ENCODE results near the gene NCOA1.

NCOA1 gene

GRCh38 chr2:24818721-24819167 lies 327.7 kb downstream of the NCOA1 start:
- H3K79me2 ChIP-seq (ENCODE audit: control insufficient read depth, low read length), result peaks cover 11% of the 10 kb centered on the region
- no peak overlapping the region for H3K4me2 ChIP-seq (ENCODE audit: low read length)
- H3K27ac ChIP-seq (ENCODE audit: low read depth, low read length), result no peak overlapping the region
- no peak overlapping the region for H3K4me3 ChIP-seq (ENCODE audit: low read length)
- no peaks in the 10 kb centered on the region for H3K9me2 ChIP-seq (replicated peaks; ENCODE audit: control insufficient read depth, low read length)
- H3K9me3 ChIP-seq (ENCODE audit: control insufficient read depth, insufficient read depth, low read length), result no peaks in the 10 kb centered on the region
- no peak for TF ChIP-seq CTCF (IDR thresholded peaks at IDR 0.05; ENCODE audit: low read depth, low read length, poor library complexity, severe bottlenecking)
- TF ChIP-seq EZH2phosphoT487 (IDR thresholded peaks at IDR 0.05; ENCODE audit: borderline replicate concordance, low read length), result no peak
- no peaks in the 10 kb centered on the region for H3K4me1 ChIP-seq (ENCODE audit: control insufficient read depth, low read length)
- H3K27me3 ChIP-seq (ENCODE audit: control insufficient read depth, low read length), result no peaks in the 10 kb centered on the region
- peaks cover 4% of the 10 kb centered on the region; the same call in 1 of the 2 replicates for H4K20me1 ChIP-seq (ENCODE audit: control insufficient read depth, insufficient read depth, low read depth, low read length)
- peaks cover 10% of the 10 kb centered on the region for H3F3A ChIP-seq (ENCODE audit: control insufficient read depth, insufficient read depth)
- peaks cover 97% of the 10 kb centered on the region for H3K36me3 ChIP-seq (ENCODE audit: control insufficient read depth, low read length)

- no peaks in the 10 kb centered on the region for H4K20me1 ChIP-seq (ENCODE audit: control insufficient read depth, insufficient read depth, low read depth, low read length)
- H3K79me2 ChIP-seq (ENCODE audit: control insufficient read depth, low read length), result peaks cover 2% of the 10 kb centered on the region
- H3K27me3 ChIP-seq (ENCODE audit: control insufficient read depth, low read length), result no peaks in the 10 kb centered on the region
- no peak overlapping the region for H3K27ac ChIP-seq (ENCODE audit: low read depth, low read length)
- TF ChIP-seq EZH2phosphoT487 (IDR thresholded peaks at IDR 0.05; ENCODE audit: borderline replicate concordance, low read length) (no peak), CTCF (IDR thresholded peaks at IDR 0.05; ENCODE audit: low read depth, low read length, poor library complexity, severe bottlenecking) (no peak)
- no peak overlapping the region for H3K4me2 ChIP-seq (ENCODE audit: low read length)
- peaks cover 10% of the 10 kb centered on the region for H3F3A ChIP-seq (ENCODE audit: control insufficient read depth, insufficient read depth)
- H3K4me1 ChIP-seq (ENCODE audit: control insufficient read depth, low read length), result no peaks in the 10 kb centered on the region
- H3K9me3 ChIP-seq (ENCODE audit: control insufficient read depth, insufficient read depth, low read length), result no peaks in the 10 kb centered on the region
- no peak overlapping the region for H3K4me3 ChIP-seq (ENCODE audit: low read length)
- H3K9me2 ChIP-seq (replicated peaks; ENCODE audit: control insufficient read depth, low read length), result no peaks in the 10 kb centered on the region
- peaks cover 96% of the 10 kb centered on the region for H3K36me3 ChIP-seq (ENCODE audit: control insufficient read depth, low read length)
Observed at GRCh38 chr2:24819442-24820174, 328.6 kb downstream of the NCOA1 start.

- no peaks in the 10 kb centered on the region for H3K79me2 ChIP-seq (ENCODE audit: control insufficient read depth, low read length)
- peaks cover 96% of the 10 kb centered on the region for H3K36me3 ChIP-seq (ENCODE audit: control insufficient read depth, low read length)
- TF ChIP-seq CTCF (IDR thresholded peaks at IDR 0.05; ENCODE audit: low read depth, low read length, poor library complexity, severe bottlenecking), result no peak
- no peak for TF ChIP-seq EZH2phosphoT487 (IDR thresholded peaks at IDR 0.05; ENCODE audit: borderline replicate concordance, low read length)
Observed at GRCh38 chr2:24820175-24820513, 329.1 kb downstream of the NCOA1 start.

More at GRCh38 chr2:24820175-24820513, 329.1 kb downstream of the NCOA1 start:
- Histone ChIP-seq H3K9me3 (ENCODE audit: control insufficient read depth, insufficient read depth, low read length) (no peaks in the 10 kb centered on the region), H3K4me1 (ENCODE audit: control insufficient read depth, low read length) (no peaks in the 10 kb centered on the region), H3F3A (ENCODE audit: control insufficient read depth, insufficient read depth) (peaks cover 10% of the 10 kb centered on the region), H3K4me2 (ENCODE audit: low read length) (no peak overlapping the region), H3K4me3 (ENCODE audit: low read length) (no peak overlapping the region), H3K27ac (ENCODE audit: low read depth, low read length) (no peak overlapping the region), H4K20me1 (ENCODE audit: control insufficient read depth, insufficient read depth, low read depth, low read length) (no peaks in the 10 kb centered on the region), H3K27me3 (ENCODE audit: control insufficient read depth, low read length) (no peaks in the 10 kb centered on the region), H3K9me2 (replicated peaks; ENCODE audit: control insufficient read depth, low read length) (no peaks in the 10 kb centered on the region)
